NCI-H2227 (cell line): ENCODE data around the gene TC2N.
"Not testable (repeated sequence)": the region's sequence is repeated elsewhere in the genome, so short reads cannot be mapped to it uniquely, and the experiment has no call there.

ENCODE experiments used
- DNase-seq: peaks from one replicate; lab custom pipeline; 2025; ENCODE audit not compliant: unreplicated experiment; lab: John Stamatoyannopoulos, UW

Gene TC2N

GRCh38 chr14:91870001-91870400, 2.7 kb upstream of the TC2N start:
- DNase-seq, result no peak

DNA sequence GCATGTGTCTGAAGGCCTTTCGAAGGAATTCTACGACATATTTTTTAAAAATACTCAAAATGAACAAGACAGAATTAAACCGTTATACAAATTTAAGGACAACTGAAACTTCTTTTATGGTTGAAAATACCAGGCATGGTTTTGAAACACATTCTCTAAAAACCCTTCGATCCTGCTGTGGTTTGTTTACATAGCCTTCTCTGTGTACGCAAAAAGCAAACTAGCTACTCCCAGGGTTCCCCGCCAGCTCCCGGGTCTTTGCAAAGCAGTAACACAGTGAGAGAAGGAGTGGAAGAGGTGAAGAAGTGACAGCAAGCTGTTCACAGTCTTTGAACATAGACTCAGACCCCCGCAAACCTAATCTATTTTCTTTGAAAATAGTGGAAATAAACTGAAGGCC, 2.2 kb upstream of the TC2N start:
- DNase-seq, result no peak

DNA sequence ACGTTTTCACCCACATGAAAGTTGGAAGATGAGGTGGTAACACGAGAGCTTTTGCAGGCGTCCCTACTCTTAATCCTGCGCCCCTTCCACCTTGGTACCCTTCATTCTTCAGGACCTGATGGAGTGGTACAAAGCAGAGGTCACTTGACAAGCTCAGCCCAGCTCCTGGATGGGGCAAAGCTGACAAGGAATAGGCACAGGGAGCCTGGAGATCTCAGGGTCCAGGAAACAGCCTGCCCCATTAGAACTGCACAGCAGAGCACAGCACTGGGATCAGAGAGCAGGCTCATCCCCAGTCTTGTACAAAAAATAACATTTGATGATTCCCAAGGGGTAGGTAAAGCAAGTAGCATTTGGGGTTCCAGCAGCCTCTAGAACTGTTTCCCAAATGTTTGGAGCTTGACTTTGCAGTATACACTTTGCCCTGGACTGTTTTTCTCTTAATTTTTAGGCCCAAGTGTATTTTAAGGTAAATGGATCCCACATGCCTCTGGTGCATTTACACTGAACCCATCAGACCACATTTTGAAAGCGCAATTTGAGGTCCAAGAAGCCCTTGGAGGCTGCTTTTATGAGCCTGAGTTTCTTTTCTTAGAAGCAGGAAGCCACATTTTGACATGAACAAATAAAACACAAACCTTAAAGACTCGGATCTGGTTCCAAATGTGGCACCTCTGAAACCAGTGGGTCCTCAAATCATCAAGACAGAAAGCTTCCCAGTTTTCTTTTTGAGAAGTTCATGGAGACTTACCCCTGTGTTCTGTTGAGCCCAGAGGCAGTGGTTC, 633 bp downstream of the TC2N start:
- no peak for DNase-seq

GRCh38 chr14:91866061-91866460, 1.3 kb downstream of the TC2N start:
- DNase-seq, result no peak

DNA sequence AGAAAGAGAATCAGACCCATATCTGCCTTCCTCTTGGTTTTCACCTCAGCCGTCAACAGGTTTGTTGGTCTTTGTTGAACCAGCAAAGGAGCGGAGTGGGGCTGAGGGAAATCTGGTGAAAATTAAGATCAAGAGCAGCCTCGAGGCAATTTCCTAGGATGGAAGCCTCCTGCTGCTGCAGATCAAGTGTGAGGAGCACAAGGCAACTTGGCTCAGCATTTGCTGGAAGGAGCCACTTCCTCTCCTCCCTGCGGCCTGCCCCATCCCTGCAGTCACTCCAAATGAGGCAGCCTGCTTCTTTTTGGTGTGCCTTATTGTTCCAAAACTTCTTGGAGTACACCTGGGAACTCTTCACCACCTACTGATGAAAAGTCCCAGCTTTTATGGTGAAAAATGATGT, 4.9 kb downstream of the TC2N start:
- no peak for DNase-seq

GRCh38 chr14:91861091-91861490, 6.2 kb downstream of the TC2N start:
- DNase-seq, result no peak

DNA sequence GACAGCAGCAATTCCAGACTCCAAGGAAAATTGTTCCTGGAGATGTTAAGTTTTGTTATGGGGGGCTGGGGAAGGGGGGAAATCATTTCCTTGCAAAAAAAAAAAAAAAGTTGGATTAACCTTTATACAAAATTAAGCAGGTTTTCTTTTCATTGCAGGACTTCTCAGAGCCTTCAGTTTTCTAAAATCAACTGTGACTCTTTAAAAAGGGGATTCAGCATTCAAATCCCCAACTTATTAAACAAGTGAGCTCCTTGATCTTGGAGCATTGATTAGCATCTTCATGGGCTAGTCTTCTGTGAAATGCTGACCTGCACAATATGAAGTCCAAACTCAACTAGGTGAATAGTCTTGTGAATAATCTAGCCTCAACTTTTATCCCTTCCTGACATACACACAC, 7.1 kb downstream of the TC2N start:
- no peak for DNase-seq

DNA sequence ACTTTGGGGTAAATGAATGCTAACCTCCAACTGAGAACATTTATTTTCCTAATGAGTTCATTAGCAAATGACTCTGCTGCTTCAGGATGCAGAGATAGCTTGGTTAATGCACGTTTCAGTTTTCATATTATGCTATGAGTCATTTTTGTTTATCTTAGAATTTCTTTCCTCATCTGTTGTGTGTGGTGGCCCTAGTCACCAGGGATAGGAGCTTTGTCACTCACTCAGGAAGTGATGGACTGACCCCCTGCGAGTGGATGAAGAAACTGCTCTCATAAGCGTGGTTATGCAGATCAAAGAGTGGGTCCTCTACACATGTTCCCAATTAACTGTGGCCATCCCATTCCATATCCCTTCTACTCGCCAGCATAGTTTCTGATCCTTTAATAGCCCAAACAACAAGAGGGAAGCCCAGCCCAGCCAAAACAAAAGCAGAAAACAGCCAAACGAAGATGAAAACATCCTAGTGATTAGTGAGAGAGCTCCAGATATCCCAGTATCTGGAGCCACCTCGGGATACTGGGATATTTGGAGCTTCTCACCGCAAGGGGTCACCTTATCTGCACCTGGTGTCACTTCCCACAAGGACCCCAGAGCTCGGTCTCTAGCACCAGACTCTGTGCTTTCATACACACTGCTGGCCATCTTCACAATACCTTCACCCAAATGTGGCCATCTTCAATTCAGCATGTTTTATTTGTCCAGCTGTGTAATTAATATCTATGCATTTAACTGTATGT, 8.6 kb downstream of the TC2N start:
- DNase-seq, result no peak

- no peak for DNase-seq
These were observed 9.7 kb downstream of the TC2N start for GRCh38 chr14:91857614-91858013.

DNA sequence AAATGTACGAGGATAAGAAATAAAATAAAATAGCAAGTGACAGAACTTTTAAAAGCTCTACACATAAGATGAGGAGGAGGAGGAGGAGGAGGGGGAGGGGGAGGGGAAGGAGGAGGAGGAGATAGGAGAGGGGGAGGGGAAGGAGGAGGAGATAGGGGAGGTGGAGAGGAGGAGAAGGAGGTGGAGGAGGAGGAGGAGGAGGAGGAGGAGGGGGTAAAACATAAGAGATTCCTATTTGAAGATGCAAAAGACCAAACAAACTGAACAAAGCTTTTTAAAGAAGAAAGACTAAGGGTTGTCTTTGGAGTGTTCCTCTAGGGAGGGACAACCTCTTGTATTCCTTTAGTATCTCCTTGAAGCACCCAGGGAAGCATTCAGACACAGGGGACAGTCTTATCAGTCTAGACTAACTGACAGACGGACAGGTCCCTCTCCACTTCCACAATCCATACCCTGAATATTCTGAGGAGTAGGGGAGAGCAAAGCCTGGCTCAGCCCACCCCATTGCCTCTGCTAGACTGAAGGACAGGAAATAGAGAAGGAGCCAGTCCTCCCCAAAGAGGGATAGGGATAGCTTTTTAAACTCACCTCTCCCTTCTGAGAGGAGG, 12.9 kb downstream of the TC2N start:
- no peak for DNase-seq

DNA sequence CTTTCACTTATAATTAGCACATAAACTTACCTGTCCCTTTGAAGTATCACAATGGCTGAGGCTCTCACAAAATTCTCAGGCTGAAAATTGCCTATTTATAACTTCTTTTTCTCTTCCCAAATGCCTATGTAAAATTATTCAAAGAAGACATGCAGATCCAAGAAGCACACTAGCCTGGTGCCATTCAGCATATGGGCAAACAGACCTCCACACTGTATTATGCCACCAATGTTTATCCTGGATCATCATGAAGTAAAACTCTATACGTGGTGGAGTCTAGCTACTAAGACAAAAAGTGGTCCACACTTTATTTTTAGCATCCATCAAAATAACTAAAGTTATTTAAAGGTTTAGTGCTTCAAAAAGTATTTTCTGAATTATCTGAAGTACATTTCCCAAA, 15.8 kb downstream of the TC2N start:
- DNase-seq, result no peak

DNA sequence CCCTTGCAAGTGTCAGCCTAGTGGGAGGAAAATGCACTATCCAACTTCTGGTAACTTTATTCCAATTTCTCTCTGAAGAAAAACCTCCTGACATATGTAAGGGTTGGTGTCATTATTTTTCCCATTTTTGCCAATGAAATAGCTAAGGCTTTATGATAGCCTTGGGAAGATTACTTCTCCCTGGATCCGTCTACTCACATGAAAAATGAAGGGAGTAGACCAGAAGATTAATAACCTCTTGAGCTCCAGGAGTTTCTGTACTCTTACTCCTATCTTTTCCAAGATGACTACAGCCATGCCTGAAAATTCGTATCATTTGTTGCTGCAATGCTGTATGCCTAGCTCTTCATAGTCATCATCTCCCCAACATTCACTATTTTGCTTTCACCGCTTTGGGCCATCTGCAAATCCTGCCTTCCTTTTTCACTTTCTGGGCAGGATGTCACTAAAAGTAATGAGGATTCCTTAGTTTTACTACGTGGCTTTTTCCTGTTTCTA, 18.8 kb downstream of the TC2N start:
- DNase-seq, result no peak

DNA sequence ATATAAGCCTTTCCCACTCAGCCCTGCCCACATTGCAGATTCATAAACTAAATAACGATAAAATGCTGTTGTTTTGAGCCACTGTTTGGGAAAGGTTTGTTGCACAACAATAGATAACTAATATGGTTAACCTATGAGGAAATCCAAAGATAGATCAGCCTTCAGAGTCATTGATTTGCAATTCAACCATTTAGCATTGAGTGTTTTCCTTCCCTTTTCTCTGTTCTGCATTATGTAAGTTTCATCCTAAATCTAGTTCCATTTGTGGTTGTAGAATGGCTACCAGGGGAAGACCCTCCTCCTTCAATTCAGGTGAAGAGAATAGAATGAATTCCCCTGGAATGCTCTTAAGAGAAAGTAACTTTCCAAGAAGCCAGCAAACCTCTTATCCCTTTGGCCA, 19.6 kb downstream of the TC2N start:
- no peak for DNase-seq

GRCh38 chr14:91845652-91846051, 21.7 kb downstream of the TC2N start:
- no peak for DNase-seq

GRCh38 chr14:91845056-91845455, 22.3 kb downstream of the TC2N start:
- DNase-seq, result not testable (repeated sequence)

- no peak for DNase-seq
These were observed 23.3 kb downstream of the TC2N start for GRCh38 chr14:91844029-91844428.

- DNase-seq, result no peak
These were observed 23.9 kb downstream of the TC2N start for GRCh38 chr14:91843437-91843836.

GRCh38 chr14:91841065-91841464, 26.3 kb downstream of the TC2N start:
- no peak for DNase-seq

DNA sequence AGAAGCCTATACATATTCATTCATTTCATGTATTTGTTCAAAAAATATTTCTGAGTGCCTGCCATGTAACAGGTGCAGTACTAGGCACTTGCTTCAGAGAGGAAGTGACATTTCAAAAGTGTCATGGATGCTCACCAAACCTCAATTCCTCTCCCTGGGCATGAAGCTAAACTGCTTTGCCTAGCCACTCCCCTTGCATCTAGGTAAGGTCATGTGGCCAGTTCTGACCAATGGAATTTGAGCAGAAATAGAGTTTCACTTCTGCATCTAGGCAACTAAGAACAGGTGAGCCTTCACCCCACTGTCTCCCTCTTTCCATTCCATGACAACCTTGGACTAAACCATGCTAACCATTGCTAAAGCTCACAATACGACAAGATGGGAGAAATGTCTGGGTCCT, 27.6 kb downstream of the TC2N start:
- DNase-seq, result no peak

- no peak for DNase-seq
These were observed 30.3 kb downstream of the TC2N start for GRCh38 chr14:91837076-91837475.

DNA sequence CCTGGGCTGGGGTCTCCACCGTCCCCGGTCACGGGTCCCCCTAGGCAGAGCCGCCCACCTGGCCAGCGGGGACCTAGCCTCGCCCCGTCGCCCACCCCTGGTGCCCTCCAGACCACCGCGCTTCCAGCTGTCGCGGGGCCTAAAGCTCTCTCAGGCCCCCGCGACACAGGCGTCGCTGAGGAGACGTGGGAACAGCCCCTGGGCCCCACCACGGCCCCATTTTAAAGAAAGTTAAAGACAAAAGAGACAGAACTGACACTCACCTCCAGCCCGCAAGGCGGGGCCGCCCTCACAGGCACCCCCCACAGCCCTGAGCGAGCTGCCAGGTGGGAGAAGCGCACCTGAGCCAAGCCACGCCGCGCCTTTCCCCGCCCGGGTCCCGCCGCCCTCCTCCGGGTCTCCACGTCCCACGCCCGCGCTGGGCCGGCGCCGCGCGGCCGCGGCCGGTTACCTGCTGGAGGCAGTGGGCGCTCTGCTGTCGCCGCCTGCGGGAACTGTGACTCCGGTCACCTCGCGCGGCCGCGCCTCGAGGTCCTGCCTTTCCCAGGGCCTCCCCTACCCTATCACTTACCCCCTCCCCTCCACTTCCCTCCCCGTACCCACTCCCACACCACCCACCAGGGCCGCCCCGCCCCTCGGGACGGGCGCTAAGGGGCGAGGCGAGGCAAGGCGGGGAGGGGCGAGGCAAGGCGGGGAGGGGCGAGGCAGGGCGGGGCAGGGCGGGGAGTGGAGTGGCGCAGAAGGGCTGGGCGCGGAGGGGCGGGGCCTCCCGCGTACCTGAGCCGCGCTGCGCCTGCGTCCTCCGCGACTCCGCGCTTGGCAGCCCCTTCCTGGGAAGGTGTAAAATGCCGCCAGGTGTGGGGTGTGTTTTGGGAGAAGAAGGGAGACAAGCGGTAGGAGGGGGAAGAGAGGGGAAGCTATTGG, 31.2 kb downstream of the TC2N start:
- peak; percentile 56 for DNase-seq
